GM21390 (cell line): ENCODE data around the gene PLS3.

Experiments used
- ATAC-seq: cut with Tn5 transposase; IDR thresholded peaks from one replicate; pipeline ENCODE4 v1.9.1; 2021; ENCODE audit not compliant: unreplicated experiment

Gene PLS3

GRCh38 chrX:115565888-115566287 is 4.9 kb downstream of the PLS3 start:
- no peak for ATAC-seq

- ATAC-seq, result no peak
Observed at GRCh38 chrX:115571712-115572111, 10.7 kb downstream of the PLS3 start.

GRCh38 chrX:115573185-115573584 is 12.2 kb downstream of the PLS3 start:
- no peak for ATAC-seq

GRCh38 chrX:115576676-115577075 is 15.7 kb downstream of the PLS3 start:
- ATAC-seq, result no peak

- no peak for ATAC-seq
Observed at GRCh38 chrX:115579327-115579726, 18.4 kb downstream of the PLS3 start.

GRCh38 chrX:115579786-115580294 is 18.9 kb downstream of the PLS3 start:
- ATAC-seq, result no peak

GRCh38 chrX:115581759-115582615 is 21.0 kb downstream of the PLS3 start:
- no peak for ATAC-seq

GRCh38 chrX:115582616-115583495 is 21.9 kb downstream of the PLS3 start:
- ATAC-seq, result no peak

GRCh38 chrX:115583496-115584004 is 22.6 kb downstream of the PLS3 start:
- no peak for ATAC-seq

- no peak for ATAC-seq
Observed at GRCh38 chrX:115584696-115585095, 23.7 kb downstream of the PLS3 start.

- no peak for ATAC-seq
Observed at GRCh38 chrX:115588179-115588578, 27.2 kb downstream of the PLS3 start.

GRCh38 chrX:115589419-115589818 is 28.4 kb downstream of the PLS3 start:
- ATAC-seq, result no peak

- no peak for ATAC-seq
Observed at GRCh38 chrX:115591420-115591819, 30.4 kb downstream of the PLS3 start.

- no peak for ATAC-seq
Observed at GRCh38 chrX:115591856-115592842, 31.2 kb downstream of the PLS3 start.

- ATAC-seq, result no peak
Observed at GRCh38 chrX:115592997-115593734, 32.2 kb downstream of the PLS3 start.

GRCh38 chrX:115595049-115595448 is 34.1 kb downstream of the PLS3 start:
- ATAC-seq, result no peak

- ATAC-seq, result no peak
Observed at GRCh38 chrX:115598556-115598955, 37.6 kb downstream of the PLS3 start.

- no peak for ATAC-seq
Observed at GRCh38 chrX:115602308-115602707, 41.3 kb downstream of the PLS3 start.

- no peak for ATAC-seq
Observed at GRCh38 chrX:115602729-115603389, 41.9 kb downstream of the PLS3 start.
